GM18502 (cell line): ENCODE results near the gene ZC3H6.
"Not testable (repeated sequence)": the region's sequence is repeated elsewhere in the genome, so short reads cannot be mapped to it uniquely, and the experiment has no call there.

Experiments used
- ATAC-seq: cut with Tn5 transposase; IDR thresholded peaks from one replicate; pipeline ENCODE4 v1.9.1; 2021; ENCODE audit warnings: mild to moderate bottlenecking; ENCODE audit not compliant: unreplicated experiment, poor library complexity

ZC3H6 gene

GRCh38 chr2:112318515-112318914 is 43.1 kb downstream of the ZC3H6 start:
- no peak for ATAC-seq

GRCh38 chr2:112321375-112322320 is 46.3 kb downstream of the ZC3H6 start:
- no peak for ATAC-seq

GRCh38 chr2:112322919-112323318 is 47.5 kb downstream of the ZC3H6 start:
- no peak for ATAC-seq

GRCh38 chr2:112332123-112332696 is 56.8 kb downstream of the ZC3H6 start:
- no peak for ATAC-seq

- ATAC-seq: no peak
Observed at GRCh38 chr2:112335600-112335999, 60.2 kb downstream of the ZC3H6 start.

- ATAC-seq: no peak
Observed at GRCh38 chr2:112339986-112340385, 64.6 kb downstream of the ZC3H6 start.

- ATAC-seq: no peak
Observed at GRCh38 chr2:112340475-112341267, 65.3 kb downstream of the ZC3H6 start.

- no peak for ATAC-seq
Observed at GRCh38 chr2:112342067-112342550, 66.7 kb downstream of the ZC3H6 start.

GRCh38 chr2:112343827-112344585 is 68.6 kb downstream of the ZC3H6 start:
- ATAC-seq: no peak

- ATAC-seq: no peak
Observed at GRCh38 chr2:112345030-112346027, 69.9 kb downstream of the ZC3H6 start.

- not testable (repeated sequence) for ATAC-seq
Observed at GRCh38 chr2:112352292-112352691, 76.9 kb downstream of the ZC3H6 start.

- ATAC-seq: not testable (repeated sequence)
Observed at GRCh38 chr2:112352809-112353603, 77.6 kb downstream of the ZC3H6 start.

GRCh38 chr2:112354335-112354734 is 78.9 kb downstream of the ZC3H6 start:
- ATAC-seq: not testable (repeated sequence)

- not testable (repeated sequence) for ATAC-seq
Observed at GRCh38 chr2:112360055-112360454, 84.7 kb downstream of the ZC3H6 start.
